Activated naive CD8-positive, alpha-beta T cell treated with anti-CD3 and anti-CD28 coated beads for 36 hours (primary cell): ENCODE data around the gene CRACDL. TPM values are rescaled to one million over a fixed set of nuclear protein-coding genes. Genes with fewer than 3 reads are reported as not detected.

Experiments used
- DNase-seq: peaks from one replicate; pipeline ENCODE4 v3.0.0; 2021
- H3K27ac Mint-ChIP-seq: one replicate; pipeline ENCODE4 v1.8.0; 2022; ENCODE audit warnings: mild to moderate bottlenecking, moderate library complexity, mixed read lengths
- H3K27me3 Mint-ChIP-seq: one replicate; pipeline ENCODE4 v1.8.0; 2022; ENCODE audit warnings: mild to moderate bottlenecking, mixed read lengths
- H3K36me3 Mint-ChIP-seq: one replicate; pipeline ENCODE4 v1.8.0; 2021; ENCODE audit warnings: mild to moderate bottlenecking, mixed read lengths
- H3K4me1 Mint-ChIP-seq: one replicate; pipeline ENCODE4 v1.8.0; 2021; ENCODE audit warnings: mixed read lengths
- H3K4me3 Mint-ChIP-seq: one replicate; pipeline ENCODE4 v1.8.0; 2022; ENCODE audit warnings: mild to moderate bottlenecking, moderate library complexity, mixed read lengths
- H3K9me3 Mint-ChIP-seq: one replicate; pipeline ENCODE4 v1.8.0; 2022; ENCODE audit warnings: mixed read lengths
- total RNA-seq, 2 experiments: library from RNA; stranded (reverse); gene quantifications; one replicate each; pipeline ENCODE4 v1.2.3, GENCODE V29; 2021

Gene CRACDL
- total RNA-seq, 2 experiments from 2014 or later: 0.30 to 0.33 TPM

- H3K9me3 Mint-ChIP-seq: no peaks in the 10 kb centered on the region
- no peak overlapping the region for H3K4me3 Mint-ChIP-seq
- no peak for DNase-seq
- H3K36me3 Mint-ChIP-seq: no peaks in the 10 kb centered on the region
- no peaks in the 10 kb centered on the region for H3K27me3 Mint-ChIP-seq
- peaks cover 23% of the 10 kb centered on the region for H3K4me1 Mint-ChIP-seq
- no peak overlapping the region for H3K27ac Mint-ChIP-seq
Measured at GRCh38 chr2:98824256-98825019, 111.6 kb downstream of the CRACDL start.

GRCh38 chr2:98823196-98824170 lies 112.5 kb downstream of the CRACDL start:
- DNase-seq: no peak
- peak overlapping the region; percentile 48 for H3K27ac Mint-ChIP-seq
- no peaks in the 10 kb centered on the region for H3K27me3 Mint-ChIP-seq
- no peaks in the 10 kb centered on the region for H3K36me3 Mint-ChIP-seq
- H3K4me1 Mint-ChIP-seq: peaks cover 13% of the 10 kb centered on the region
- no peaks in the 10 kb centered on the region for H3K9me3 Mint-ChIP-seq
- H3K4me3 Mint-ChIP-seq: peak overlapping the region; percentile 77

GRCh38 chr2:98822301-98823164 lies 113.5 kb downstream of the CRACDL start:
- Mint-ChIP-seq H3K9me3 (no peaks in the 10 kb centered on the region), H3K27ac (no peak overlapping the region), H3K4me1 (peaks cover 6% of the 10 kb centered on the region), H3K36me3 (no peaks in the 10 kb centered on the region), H3K4me3 (peak overlapping the region; percentile 63), H3K27me3 (no peaks in the 10 kb centered on the region)
- DNase-seq: peak; percentile 78

- Mint-ChIP-seq H3K4me3 (no peak overlapping the region), H3K9me3 (no peaks in the 10 kb centered on the region), H3K4me1 (peaks cover 6% of the 10 kb centered on the region), H3K27me3 (no peaks in the 10 kb centered on the region), H3K36me3 (no peaks in the 10 kb centered on the region), H3K27ac (no peak overlapping the region)
- no peak for DNase-seq
Measured at GRCh38 chr2:98821629-98822135, 114.3 kb downstream of the CRACDL start.

GRCh38 chr2:98819231-98819766 lies 116.7 kb downstream of the CRACDL start:
- Mint-ChIP-seq H3K4me3 (no peak overlapping the region), H3K4me1 (peaks cover 6% of the 10 kb centered on the region), H3K27me3 (no peaks in the 10 kb centered on the region), H3K27ac (no peak overlapping the region), H3K36me3 (no peaks in the 10 kb centered on the region), H3K9me3 (no peaks in the 10 kb centered on the region)
- no peak for DNase-seq

- no peak overlapping the region for H3K27ac Mint-ChIP-seq
- no peaks in the 10 kb centered on the region for H3K36me3 Mint-ChIP-seq
- H3K4me1 Mint-ChIP-seq: no peaks in the 10 kb centered on the region
- no peak overlapping the region for H3K4me3 Mint-ChIP-seq
- H3K9me3 Mint-ChIP-seq: no peaks in the 10 kb centered on the region
- no peaks in the 10 kb centered on the region for H3K27me3 Mint-ChIP-seq
- DNase-seq: no peak
Measured at GRCh38 chr2:98818164-98818563, 117.9 kb downstream of the CRACDL start.

GRCh38 chr2:98816281-98816680 lies 119.7 kb downstream of the CRACDL start:
- no peaks in the 10 kb centered on the region for H3K9me3 Mint-ChIP-seq
- no peak for DNase-seq
- H3K27ac Mint-ChIP-seq: no peak overlapping the region
- H3K4me1 Mint-ChIP-seq: no peaks in the 10 kb centered on the region
- no peaks in the 10 kb centered on the region for H3K27me3 Mint-ChIP-seq
- no peaks in the 10 kb centered on the region for H3K36me3 Mint-ChIP-seq
- H3K4me3 Mint-ChIP-seq: no peak overlapping the region

GRCh38 chr2:98815795-98816194 lies 120.2 kb downstream of the CRACDL start:
- H3K9me3 Mint-ChIP-seq: no peaks in the 10 kb centered on the region
- H3K27me3 Mint-ChIP-seq: no peaks in the 10 kb centered on the region
- no peaks in the 10 kb centered on the region for H3K36me3 Mint-ChIP-seq
- no peak overlapping the region for H3K4me3 Mint-ChIP-seq
- no peaks in the 10 kb centered on the region for H3K4me1 Mint-ChIP-seq
- DNase-seq: no peak
- no peak overlapping the region for H3K27ac Mint-ChIP-seq

GRCh38 chr2:98811766-98812165 lies 124.3 kb downstream of the CRACDL start:
- no peak overlapping the region for H3K4me3 Mint-ChIP-seq

GRCh38 chr2:98810588-98810928 lies 125.5 kb downstream of the CRACDL start:
- Mint-ChIP-seq H3K4me3 (no peak overlapping the region), H3K27ac (no peak overlapping the region), H3K36me3 (no peaks in the 10 kb centered on the region), H3K27me3 (no peaks in the 10 kb centered on the region), H3K9me3 (no peaks in the 10 kb centered on the region), H3K4me1 (peaks cover 8% of the 10 kb centered on the region)
- no peak for DNase-seq

More at GRCh38 chr2:98811766-98812165, 124.3 kb downstream of the CRACDL start:
- H3K27me3 Mint-ChIP-seq: no peaks in the 10 kb centered on the region
- H3K36me3 Mint-ChIP-seq: no peaks in the 10 kb centered on the region
- H3K9me3 Mint-ChIP-seq: no peaks in the 10 kb centered on the region
- peaks cover 6% of the 10 kb centered on the region for H3K4me1 Mint-ChIP-seq
- no peak overlapping the region for H3K27ac Mint-ChIP-seq
- DNase-seq: no peak

- Mint-ChIP-seq H3K4me1 (peaks cover 8% of the 10 kb centered on the region), H3K4me3 (no peak overlapping the region), H3K27me3 (no peaks in the 10 kb centered on the region), H3K27ac (no peak overlapping the region), H3K36me3 (no peaks in the 10 kb centered on the region), H3K9me3 (no peaks in the 10 kb centered on the region)
- DNase-seq: no peak
Measured at GRCh38 chr2:98809878-98810587, 126.0 kb downstream of the CRACDL start.

GRCh38 chr2:98809116-98809515 lies 126.9 kb downstream of the CRACDL start:
- no peaks in the 10 kb centered on the region for H3K9me3 Mint-ChIP-seq
- no peak for DNase-seq
- peaks cover 8% of the 10 kb centered on the region for H3K4me1 Mint-ChIP-seq
- no peaks in the 10 kb centered on the region for H3K27me3 Mint-ChIP-seq
- H3K36me3 Mint-ChIP-seq: no peaks in the 10 kb centered on the region
- H3K4me3 Mint-ChIP-seq: no peak overlapping the region
- no peak overlapping the region for H3K27ac Mint-ChIP-seq

- no peaks in the 10 kb centered on the region for H3K36me3 Mint-ChIP-seq
Measured at GRCh38 chr2:98808546-98808945, 127.5 kb downstream of the CRACDL start.

GRCh38 chr2:98807929-98808328 lies 128.1 kb downstream of the CRACDL start:
- Mint-ChIP-seq H3K27me3 (no peaks in the 10 kb centered on the region), H3K36me3 (no peaks in the 10 kb centered on the region), H3K4me1 (peaks cover 8% of the 10 kb centered on the region), H3K9me3 (no peaks in the 10 kb centered on the region), H3K27ac (no peak overlapping the region), H3K4me3 (no peak overlapping the region)
- DNase-seq: no peak

More at GRCh38 chr2:98808546-98808945, 127.5 kb downstream of the CRACDL start:
- Mint-ChIP-seq H3K27me3 (no peaks in the 10 kb centered on the region), H3K27ac (no peak overlapping the region), H3K4me1 (peaks cover 8% of the 10 kb centered on the region), H3K4me3 (no peak overlapping the region), H3K9me3 (no peaks in the 10 kb centered on the region)
- DNase-seq: no peak
